OCI-LY1 (cell line): ENCODE results near the gene DGCR8.

Experiments used
- EZH2 ChIP-seq: fragments of 200-600 bp; sonication (generic), shearing (Covaris generic); IDR thresholded peaks from 2 replicates; pipeline ENCODE4 v1.8.0; 2017; ENCODE audit warnings: borderline replicate concordance, mixed run types, mild to moderate bottlenecking, antibody characterized with exemption, low read length, moderate library complexity, mixed read lengths
- TF ChIP-seq, protein P1 (sequence below): fragments of 200-600 bp; sonication (generic), shearing (Covaris generic); IDR thresholded peaks from 2 replicates; pipeline ENCODE4 v1.5.1; 2017; ENCODE audit warnings: mild to moderate bottlenecking, antibody characterized with exemption, low read length, moderate library complexity, mixed read lengths

DNA sequence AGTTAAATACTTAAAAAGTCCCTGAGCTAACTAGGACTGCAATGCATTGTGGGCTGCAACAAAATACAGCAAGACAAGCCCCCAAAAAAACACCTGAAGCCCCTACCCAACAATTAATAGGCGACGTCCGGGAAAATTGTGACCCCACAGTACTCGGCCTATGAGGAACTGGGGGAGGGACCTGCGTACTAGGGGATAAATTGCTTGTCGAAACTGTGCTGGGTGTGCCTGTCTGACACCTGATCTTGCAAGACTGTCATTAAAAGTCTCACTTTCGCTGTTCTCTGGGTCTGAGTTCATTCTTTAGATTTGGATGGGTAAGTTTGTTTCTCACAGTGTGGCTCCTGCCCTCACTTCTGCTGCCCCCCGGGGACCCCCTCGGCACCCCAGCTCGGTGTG lies 44.0 kb upstream of the DGCR8 start:
- TF ChIP-seq, protein P1, sequence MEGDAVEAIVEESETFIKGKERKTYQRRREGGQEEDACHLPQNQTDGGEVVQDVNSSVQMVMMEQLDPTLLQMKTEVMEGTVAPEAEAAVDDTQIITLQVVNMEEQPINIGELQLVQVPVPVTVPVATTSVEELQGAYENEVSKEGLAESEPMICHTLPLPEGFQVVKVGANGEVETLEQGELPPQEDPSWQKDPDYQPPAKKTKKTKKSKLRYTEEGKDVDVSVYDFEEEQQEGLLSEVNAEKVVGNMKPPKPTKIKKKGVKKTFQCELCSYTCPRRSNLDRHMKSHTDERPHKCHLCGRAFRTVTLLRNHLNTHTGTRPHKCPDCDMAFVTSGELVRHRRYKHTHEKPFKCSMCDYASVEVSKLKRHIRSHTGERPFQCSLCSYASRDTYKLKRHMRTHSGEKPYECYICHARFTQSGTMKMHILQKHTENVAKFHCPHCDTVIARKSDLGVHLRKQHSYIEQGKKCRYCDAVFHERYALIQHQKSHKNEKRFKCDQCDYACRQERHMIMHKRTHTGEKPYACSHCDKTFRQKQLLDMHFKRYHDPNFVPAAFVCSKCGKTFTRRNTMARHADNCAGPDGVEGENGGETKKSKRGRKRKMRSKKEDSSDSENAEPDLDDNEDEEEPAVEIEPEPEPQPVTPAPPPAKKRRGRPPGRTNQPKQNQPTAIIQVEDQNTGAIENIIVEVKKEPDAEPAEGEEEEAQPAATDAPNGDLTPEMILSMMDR: no peak
- TF ChIP-seq EZH2: no peak
